Endothelial cell of umbilical vein (primary cell): ENCODE results near the gene UCP3. TPM values are rescaled to one million over a fixed set of nuclear protein-coding genes. Genes with fewer than 3 reads are reported as not detected.

Experiments used
- BruUV-seq: library from RNA; stranded (reverse); fragments of 400-500 nt; replicated peaks from 2 replicates; lab custom pipeline; 2021; lab: Mats Ljungman, UMichigan
- CTCF ChIA-PET: fragments of 300-600, 350-600 bp; sonication (Branson Sonifier 250); formaldehyde crosslinking; loops from one replicate; lab custom pipeline; 2021; ENCODE audit warnings: antibody characterized with exemption, inconsistent platforms; lab: Charles Lee
- POLR2A ChIA-PET: fragments of 300-600, 350-600 bp; sonication (Branson Sonifier 250); formaldehyde crosslinking; loops from one replicate; lab custom pipeline; 2021; ENCODE audit warnings: antibody characterized with exemption, inconsistent platforms; lab: Charles Lee
- DNase-seq: peaks from one replicate; pipeline ENCODE4 v3.0.0-alpha.2; 2011; ENCODE audit warnings: low read depth, low spot score
- FAIRE-seq: peaks from 2 replicates; lab custom pipeline; 2011; peaks lifted over from hg19 to GRCh38; lab: Jason Lieb, UNC
- H2AFZ ChIP-seq: 2 replicates; pipeline ENCODE4 v1.6.0; 2012; ENCODE audit warnings: low read depth, low read length, control low read depth, inconsistent platforms
- H3K27ac ChIP-seq: 2 replicates; pipeline ENCODE4 v1.5.1; 2011; ENCODE audit warnings: low read depth, mild to moderate bottlenecking, control low read depth, low read length, moderate library complexity; ENCODE audit not compliant: insufficient read depth
- H3K27me3 ChIP-seq, 2 experiments: 2 replicates each; pipeline versions ENCODE4 v1.6.0 to v1.6.1; 2011; ENCODE audit warnings: low read length in 2 of 2, mixed read lengths in 1 of 2; ENCODE audit not compliant: control insufficient read depth in 2 of 2, insufficient read depth in 2 of 2
- H3K36me3 ChIP-seq, 2 experiments: 2 replicates in 1 of 2; 3 replicates in 1 of 2; pipeline ENCODE4 v1.5.1; 2011; ENCODE audit warnings: low read length in 2 of 2, mild to moderate bottlenecking in 1 of 2, moderate library complexity in 1 of 2; ENCODE audit not compliant: control insufficient read depth in 2 of 2, insufficient read depth in 2 of 2; ENCODE audit errors: extremely low read depth in 1 of 2
- H3K4me1 ChIP-seq: 3 replicates; pipeline ENCODE4 v1.5.1; 2011; ENCODE audit warnings: mild to moderate bottlenecking, low read length; ENCODE audit not compliant: control insufficient read depth, insufficient read depth; ENCODE audit errors: extremely low read depth
- H3K4me2 ChIP-seq: 2 replicates; pipeline ENCODE4 v1.6.1; 2011; ENCODE audit warnings: low read length, control low read depth, mixed read lengths; ENCODE audit not compliant: insufficient read depth
- H3K4me3 ChIP-seq, 3 experiments: fragments of 200-600 bp in 1 of 3; sonication (generic), shearing (Covaris generic) in 1 of 3; replicated peaks in 1 of 3; 2 replicates each; pipeline ENCODE4 v1.5.1; 2011 to 2016; ENCODE audit warnings: control low read depth in 3 of 3, low read length in 3 of 3, mild to moderate bottlenecking in 2 of 3, inconsistent platforms in 1 of 3, low read depth in 1 of 3, moderate library complexity in 1 of 3; ENCODE audit not compliant: insufficient read depth in 1 of 3
- H3K79me2 ChIP-seq: 2 replicates; pipeline ENCODE4 v1.6.0; 2012; ENCODE audit warnings: low read length, inconsistent platforms; ENCODE audit not compliant: control insufficient read depth, insufficient read depth
- H3K9ac ChIP-seq: replicated peaks from 2 replicates; pipeline ENCODE3; 2011; ENCODE audit warnings: low read length, control low read depth; ENCODE audit not compliant: insufficient read depth; ENCODE audit errors: extremely low read depth
- H3K9me1 ChIP-seq: replicated peaks from 3 replicates; pipeline ENCODE4 v1.6.0; 2011; ENCODE audit warnings: mild to moderate bottlenecking, low read length; ENCODE audit not compliant: control insufficient read depth, insufficient read depth; ENCODE audit errors: extremely low read depth
- H3K9me3 ChIP-seq: replicated peaks from 2 replicates; pipeline ENCODE4 v1.5.1; 2012; ENCODE audit warnings: low read length, inconsistent platforms; ENCODE audit not compliant: control insufficient read depth, insufficient read depth
- H4K20me1 ChIP-seq: replicated peaks from 2 replicates; pipeline ENCODE3; 2011; ENCODE audit warnings: mild to moderate bottlenecking, low read length; ENCODE audit not compliant: control insufficient read depth, insufficient read depth; ENCODE audit errors: extremely low read depth
- EZH2 ChIP-seq: IDR thresholded peaks from 2 replicates; pipeline ENCODE4 v1.6.1; 2012; ENCODE audit warnings: borderline replicate concordance, low read depth, mild to moderate bottlenecking, moderate library complexity, low read length, inconsistent platforms; ENCODE audit not compliant: severe bottlenecking
- FOS ChIP-seq: IDR thresholded peaks from 2 replicates; pipeline ENCODE4 v1.6.1; 2011; ENCODE audit warnings: mild to moderate bottlenecking, low read length, moderate library complexity, borderline replicate concordance; ENCODE audit not compliant: insufficient read depth
- GATA2 ChIP-seq: IDR thresholded peaks from 2 replicates; pipeline ENCODE4 v1.7.0; 2011; ENCODE audit warnings: low read depth, mild to moderate bottlenecking, moderate library complexity, mixed read lengths, low read length; ENCODE audit not compliant: insufficient read length, insufficient read depth
- JUN ChIP-seq: IDR thresholded peaks from 2 replicates; pipeline ENCODE4 v1.6.1; 2011; ENCODE audit warnings: borderline replicate concordance, low read depth; ENCODE audit not compliant: insufficient read length, insufficient read depth
- MYC ChIP-seq: IDR thresholded peaks from one replicate; pipeline ENCODE4 v1.6.1; 2011; ENCODE audit warnings: mild to moderate bottlenecking, low read depth, low read length
- POLR2A ChIP-seq: IDR thresholded peaks from 2 replicates; pipeline ENCODE4 v1.6.1; 2012; ENCODE audit warnings: low read depth, mild to moderate bottlenecking, control low read depth, low read length
- POLR2AphosphoS5 ChIP-seq: IDR thresholded peaks from 2 replicates; pipeline ENCODE4 v1.6.1; 2012; ENCODE audit warnings: low read depth, mild to moderate bottlenecking, control low read depth, low read length, moderate library complexity; ENCODE audit not compliant: insufficient read depth
- dilution Hi-C: fragments of 300-500 bp; cut with MboI; formaldehyde crosslinking; loops from one replicate; pipeline ENCODE4 v1.15.0; 2019; ENCODE audit warnings: low sequenced_read_pairs; ENCODE audit not compliant: extremely low pct_ligation_motif_present
- intact Hi-C: fragments of 100-400 bp; cut with micrococcal nuclease; formaldehyde crosslinking; loops from one replicate; pipeline ENCODE4 v1.10.0; 2022
- polyA plus RNA-seq, 4 experiments: library from polyadenylated mRNA; depleted of rRNA in 3 of 4; stranded (reverse) in 3 of 4; unstranded in 1 of 4; fragments of >200 nt; gene quantifications; 2 replicates each; pipeline versions ENCODE4 v1.2.1 to v1.2.3, GENCODE V29; 2011 to 2012; ENCODE audit warnings: missing spikeins in 1 of 4
- total RNA-seq: library from RNA; stranded (reverse); gene quantifications from 2 replicates; pipeline ENCODE4 v1.2.3, GENCODE V29; 2021
- TF ChIP-seq, protein P1 (sequence below), 2 donors: IDR thresholded peaks; 1 replicate in 1 of 2; 2 replicates in 1 of 2; pipeline ENCODE4 v1.5.1; 2011; ENCODE audit warnings: low read length in 2 of 2, mild to moderate bottlenecking in 2 of 2, moderate library complexity in 2 of 2, control low read depth in 1 of 2, inconsistent platforms in 1 of 2, low read depth in 1 of 2; ENCODE audit not compliant: insufficient read depth in 1 of 2; ENCODE audit errors: extremely low read depth in 1 of 2
- TF ChIP-seq, protein P2 (sequence below): IDR thresholded peaks from 2 replicates; pipeline ENCODE4 v1.6.1; 2011; ENCODE audit not compliant: insufficient read depth, insufficient read length

UCP3 gene
- total and polyA plus RNA-seq, 2 donors (not counting 3 experiments of a cell fraction or from before 2014, with no cell fraction given), result 1.1 to 1.4 TPM

DNA sequence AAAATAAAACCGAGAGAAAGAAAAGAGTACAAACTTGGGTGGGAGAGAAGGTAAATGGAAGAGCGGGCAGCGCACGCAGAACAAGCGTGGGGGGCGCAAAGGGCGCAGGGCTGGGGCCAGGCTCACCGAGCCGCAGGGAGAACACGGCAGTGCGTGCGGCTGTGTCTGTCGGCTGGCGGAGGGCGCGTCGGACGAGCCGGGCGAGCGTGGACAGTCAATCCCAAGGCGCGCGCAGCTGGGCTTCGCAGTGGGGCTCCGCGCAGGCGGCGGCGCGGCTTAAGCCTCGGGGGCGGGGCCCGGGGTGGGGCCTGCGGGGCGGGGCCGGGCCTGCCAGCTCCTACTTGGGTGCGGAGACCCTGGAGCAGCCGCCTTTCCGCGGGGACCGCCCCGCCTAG, 26.3 kb downstream of the UCP3 start, which contains the start of gene UCP2:
Gene UCP2, minus strand, starts transcription at position 249 of the 395 bp plus-strand sequence. CDS start 4,465 bp downstream, outside the sequence.
- H3K9ac ChIP-seq, result peak within 1 kb of the TSS; percentile 59
- H3K4me2 ChIP-seq, result peak within 1 kb of the TSS; percentile 65
- POLR2A ChIA-PET, result interaction anchor here (0.6 to 1.1 kb wide), 2 partner anchors 188 to 288 kb away, joined by 4 to 5 read pairs; partner anchors contain the start of genes C2CD3 and PPME1
- no peaks in the 10 kb centered on the region for H4K20me1 ChIP-seq
- H3K27ac ChIP-seq, result peak within 1 kb of the TSS; percentile 71
- no peaks in the 10 kb centered on the region for H3K9me1 ChIP-seq
- H3K9me3 ChIP-seq, result no peaks in the 10 kb centered on the region
- dilution Hi-C loops, result no loop called here
- peaks cover 11% of the 10 kb centered on the region for H3K4me1 ChIP-seq
- BruUV-seq, result no TSS peak
- no peaks in the 10 kb centered on the region for H3K79me2 ChIP-seq
- FAIRE-seq (no peak), DNase-seq (no peak)
- peak; percentile 94 for TF ChIP-seq POLR2AphosphoS5
- peak; percentile 92 for TF ChIP-seq POLR2A
- TF ChIP-seq EZH2, result no peak
- no peak for TF ChIP-seq MYC
- TF ChIP-seq FOS, result no peak
- H3K27me3 ChIP-seq, result no peaks in the 10 kb centered on the region
- intact Hi-C loops, result loop anchor here (2.0 to 5.0 kb wide), 3 partner anchors 18 to 340 kb away; partner anchors contain the start of genes C2CD3 and PPME1
- peak within 1 kb of the TSS; percentile 24 to 73 (median 56) for H3K4me3 ChIP-seq
- H3K36me3 ChIP-seq, result no peaks in the 10 kb centered on the region
- CTCF ChIA-PET, result interaction anchor here (1.0 to 1.4 kb wide), 2 partner anchors 19 kb away, joined by 3 to 4 read pairs; no protein-coding TSS in a partner anchor
- peak within 1 kb of the TSS; percentile 86 for H2AFZ ChIP-seq

DNA sequence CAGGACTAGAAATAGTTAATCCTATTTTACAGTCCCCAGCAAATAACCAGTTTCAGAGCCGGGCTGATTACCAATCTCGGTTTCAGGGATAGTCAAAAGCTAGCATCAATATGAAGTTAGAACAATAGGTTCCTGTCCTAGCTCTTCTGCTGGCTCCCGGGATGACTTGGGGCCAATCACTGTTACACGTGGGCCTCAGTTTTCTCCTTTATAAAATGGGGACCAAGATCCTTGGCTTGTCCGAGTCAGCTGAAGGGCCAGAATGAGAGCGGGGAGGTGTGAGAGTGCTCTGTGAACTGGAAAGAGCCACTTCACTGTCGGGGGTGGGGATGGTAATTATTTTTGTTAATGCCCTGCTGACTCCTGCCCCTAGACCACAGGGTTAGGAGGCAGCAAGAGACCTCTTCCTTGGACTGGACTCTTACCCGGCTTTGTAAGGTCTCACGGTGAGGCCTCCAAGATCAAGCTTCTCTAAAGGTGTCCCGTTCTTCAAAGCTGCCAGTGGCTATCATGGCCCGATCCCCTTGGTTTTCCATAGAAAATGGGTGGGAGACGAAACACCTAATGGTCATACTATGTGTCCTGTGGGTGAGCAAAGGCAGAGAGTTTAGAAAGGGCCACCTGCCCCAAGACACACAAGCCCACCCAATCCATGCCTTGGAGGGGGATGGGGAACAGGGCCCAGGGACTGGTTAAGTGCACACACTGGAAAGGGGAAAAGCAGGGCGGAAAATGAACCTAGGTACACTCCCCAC, 27.7 kb downstream of the UCP3 start:
- POLR2A ChIA-PET, result interaction anchor here (0.6 kb wide), 1 partner anchor 417 kb away, joined by 4 read pairs; no protein-coding TSS in a partner anchor
- no peak overlapping the region for H3K27ac ChIP-seq
- H3K4me2 ChIP-seq, result no peak overlapping the region
- H2AFZ ChIP-seq, result no peak overlapping the region
- no peak for TF ChIP-seq FOS
- no peak for TF ChIP-seq POLR2A
- no peak for TF ChIP-seq JUN
- no peak for TF ChIP-seq EZH2
- no peak for TF ChIP-seq POLR2AphosphoS5
- TF ChIP-seq GATA2, result no peak
- TF ChIP-seq, protein P1, sequence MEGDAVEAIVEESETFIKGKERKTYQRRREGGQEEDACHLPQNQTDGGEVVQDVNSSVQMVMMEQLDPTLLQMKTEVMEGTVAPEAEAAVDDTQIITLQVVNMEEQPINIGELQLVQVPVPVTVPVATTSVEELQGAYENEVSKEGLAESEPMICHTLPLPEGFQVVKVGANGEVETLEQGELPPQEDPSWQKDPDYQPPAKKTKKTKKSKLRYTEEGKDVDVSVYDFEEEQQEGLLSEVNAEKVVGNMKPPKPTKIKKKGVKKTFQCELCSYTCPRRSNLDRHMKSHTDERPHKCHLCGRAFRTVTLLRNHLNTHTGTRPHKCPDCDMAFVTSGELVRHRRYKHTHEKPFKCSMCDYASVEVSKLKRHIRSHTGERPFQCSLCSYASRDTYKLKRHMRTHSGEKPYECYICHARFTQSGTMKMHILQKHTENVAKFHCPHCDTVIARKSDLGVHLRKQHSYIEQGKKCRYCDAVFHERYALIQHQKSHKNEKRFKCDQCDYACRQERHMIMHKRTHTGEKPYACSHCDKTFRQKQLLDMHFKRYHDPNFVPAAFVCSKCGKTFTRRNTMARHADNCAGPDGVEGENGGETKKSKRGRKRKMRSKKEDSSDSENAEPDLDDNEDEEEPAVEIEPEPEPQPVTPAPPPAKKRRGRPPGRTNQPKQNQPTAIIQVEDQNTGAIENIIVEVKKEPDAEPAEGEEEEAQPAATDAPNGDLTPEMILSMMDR (IDR thresholded peaks at IDR 0.05; ENCODE audit: extremely low read depth in 1 of 2, insufficient read depth in 1 of 2, low read depth in 1 of 2, low read length in 2 of 2), result no peak
- TF ChIP-seq, protein P2, sequence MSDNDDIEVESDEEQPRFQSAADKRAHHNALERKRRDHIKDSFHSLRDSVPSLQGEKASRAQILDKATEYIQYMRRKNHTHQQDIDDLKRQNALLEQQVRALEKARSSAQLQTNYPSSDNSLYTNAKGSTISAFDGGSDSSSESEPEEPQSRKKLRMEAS, result no peak
- no peak for TF ChIP-seq MYC
- no peaks in the 10 kb centered on the region for H3K9me1 ChIP-seq
- no peak overlapping the region for H3K4me3 ChIP-seq
- CTCF ChIA-PET, result interaction anchor here (2.1 to 3.7 kb wide), 2 partner anchors 17 to 190 kb away, joined by 5 to 14 read pairs; partner anchors contain the start of genes C2CD3 and PPME1
- no peaks in the 10 kb centered on the region for H3K9me3 ChIP-seq
- no peaks in the 10 kb centered on the region for H4K20me1 ChIP-seq
- no TSS peak for BruUV-seq
- dilution Hi-C loops, result no loop called here
- FAIRE-seq (no peak), DNase-seq (no peak)
- H3K79me2 ChIP-seq, result no peaks in the 10 kb centered on the region
- H3K36me3 ChIP-seq, result peaks cover 0 to 10% of the 10 kb centered on the region in 2 experiments
- no peaks in the 10 kb centered on the region for H3K27me3 ChIP-seq
- peaks cover 11% of the 10 kb centered on the region for H3K4me1 ChIP-seq
- intact Hi-C loops, result loop anchor here (5.0 kb wide), 1 partner anchor 341 kb away; no protein-coding TSS in a partner anchor
- no peak overlapping the region for H3K9ac ChIP-seq
